ENCODE results near the gene RFX4.

DNA sequence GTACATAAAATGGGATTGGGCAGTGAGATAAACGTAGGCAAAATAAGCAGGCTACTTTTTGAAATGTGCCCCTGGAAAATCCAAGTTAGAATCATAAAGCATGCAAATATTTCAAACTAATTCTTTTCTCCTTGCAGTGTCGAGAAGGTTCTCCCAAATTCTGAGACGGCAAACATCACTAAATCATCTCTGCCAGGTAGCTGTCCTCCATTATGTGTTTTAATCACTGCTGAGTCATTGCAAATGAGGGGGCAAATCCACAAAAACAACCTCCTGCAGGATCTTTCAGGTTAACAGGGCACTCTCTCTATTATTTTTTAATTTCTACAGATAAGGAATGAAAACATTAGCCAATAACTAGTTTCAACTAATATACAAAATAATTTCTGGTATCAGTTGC lies 128.5 kb downstream of the RFX4 start:
- no peak for TF ChIP-seq POLR2A (IDR thresholded peaks at IDR 0.05)
- TF ChIP-seq, protein P1, sequence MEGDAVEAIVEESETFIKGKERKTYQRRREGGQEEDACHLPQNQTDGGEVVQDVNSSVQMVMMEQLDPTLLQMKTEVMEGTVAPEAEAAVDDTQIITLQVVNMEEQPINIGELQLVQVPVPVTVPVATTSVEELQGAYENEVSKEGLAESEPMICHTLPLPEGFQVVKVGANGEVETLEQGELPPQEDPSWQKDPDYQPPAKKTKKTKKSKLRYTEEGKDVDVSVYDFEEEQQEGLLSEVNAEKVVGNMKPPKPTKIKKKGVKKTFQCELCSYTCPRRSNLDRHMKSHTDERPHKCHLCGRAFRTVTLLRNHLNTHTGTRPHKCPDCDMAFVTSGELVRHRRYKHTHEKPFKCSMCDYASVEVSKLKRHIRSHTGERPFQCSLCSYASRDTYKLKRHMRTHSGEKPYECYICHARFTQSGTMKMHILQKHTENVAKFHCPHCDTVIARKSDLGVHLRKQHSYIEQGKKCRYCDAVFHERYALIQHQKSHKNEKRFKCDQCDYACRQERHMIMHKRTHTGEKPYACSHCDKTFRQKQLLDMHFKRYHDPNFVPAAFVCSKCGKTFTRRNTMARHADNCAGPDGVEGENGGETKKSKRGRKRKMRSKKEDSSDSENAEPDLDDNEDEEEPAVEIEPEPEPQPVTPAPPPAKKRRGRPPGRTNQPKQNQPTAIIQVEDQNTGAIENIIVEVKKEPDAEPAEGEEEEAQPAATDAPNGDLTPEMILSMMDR (IDR thresholded peaks at IDR 0.05), result no peak

Measured in testis (tissue), 2 donors.